AG04450 (cell line): ENCODE results near the gene SYN1. TPM values are rescaled to one million over a fixed set of nuclear protein-coding genes. Genes with fewer than 3 reads are reported as not detected.
A peak's percentile ranks its signal among the peaks of the same experiment; 100 is the strongest.

Source experiments
- CTCF ChIA-PET: fragments of 300-600, 350-600 bp; formaldehyde crosslinking; extraction: SDS; loops from one replicate; lab custom pipeline; 2022; ENCODE audit warnings: antibody characterized with exemption, inconsistent platforms; lab: Charles Lee
- POLR2A ChIA-PET: fragments of 350-600 bp; formaldehyde crosslinking; extraction: SDS; loops from one replicate; lab custom pipeline; 2021; ENCODE audit warnings: antibody characterized with exemption, inconsistent platforms; lab: Yijun Ruan, JAX
- DNase-seq: peaks from one replicate; pipeline ENCODE4 v3.0.0-alpha.2; 2011; ENCODE audit warnings: low read depth, low spot score
- H3K27ac ChIP-seq: one replicate; pipeline ENCODE4 v1.5.1; 2012; ENCODE audit warnings: low read depth, low read length, control low read depth
- H3K27me3 ChIP-seq: one replicate; pipeline ENCODE4 v1.6.0; 2012; ENCODE audit warnings: low read length; ENCODE audit not compliant: control insufficient read depth, insufficient read depth
- H3K4me3 ChIP-seq: 2 replicates; pipeline ENCODE4 v1.5.1; 2011; ENCODE audit warnings: mild to moderate bottlenecking, low read depth, low read length, control low read depth
- H3K9me3 ChIP-seq: 2 replicates; pipeline ENCODE4 v1.5.1; 2012; ENCODE audit warnings: low read length; ENCODE audit not compliant: control insufficient read depth, insufficient read depth
- polyA plus RNA-seq: library from polyadenylated mRNA; depleted of rRNA; stranded (reverse); fragments of >200 nt; gene quantifications from 2 replicates; pipeline ENCODE4 v1.2.3, GENCODE V29; 2011
- TF ChIP-seq, protein P1 (sequence below): IDR thresholded peaks from 2 replicates; pipeline ENCODE4 v1.5.1; 2011; ENCODE audit warnings: low read depth, low read length, control low read depth, inconsistent platforms

SYN1 gene
- polyA plus RNA-seq, 1 experiment = 0.37 TPM

DNA sequence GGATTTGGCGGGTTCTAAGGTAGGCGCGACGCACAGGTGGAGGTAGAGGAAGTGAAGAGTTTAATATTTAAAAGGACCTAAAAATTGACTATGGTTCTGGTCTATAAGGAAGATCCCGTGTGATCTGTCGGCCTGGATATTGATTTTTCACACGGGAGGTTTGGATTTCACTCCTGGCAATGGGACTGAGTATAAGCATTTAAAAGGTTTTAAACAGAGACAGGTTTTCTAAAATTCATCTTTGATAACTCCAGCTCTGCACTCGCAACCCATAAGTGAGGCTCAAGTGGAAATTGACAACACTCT is 39.7 kb upstream of the SYN1 start:
- CTCF ChIA-PET = no interaction called here
- TF ChIP-seq, protein P1, sequence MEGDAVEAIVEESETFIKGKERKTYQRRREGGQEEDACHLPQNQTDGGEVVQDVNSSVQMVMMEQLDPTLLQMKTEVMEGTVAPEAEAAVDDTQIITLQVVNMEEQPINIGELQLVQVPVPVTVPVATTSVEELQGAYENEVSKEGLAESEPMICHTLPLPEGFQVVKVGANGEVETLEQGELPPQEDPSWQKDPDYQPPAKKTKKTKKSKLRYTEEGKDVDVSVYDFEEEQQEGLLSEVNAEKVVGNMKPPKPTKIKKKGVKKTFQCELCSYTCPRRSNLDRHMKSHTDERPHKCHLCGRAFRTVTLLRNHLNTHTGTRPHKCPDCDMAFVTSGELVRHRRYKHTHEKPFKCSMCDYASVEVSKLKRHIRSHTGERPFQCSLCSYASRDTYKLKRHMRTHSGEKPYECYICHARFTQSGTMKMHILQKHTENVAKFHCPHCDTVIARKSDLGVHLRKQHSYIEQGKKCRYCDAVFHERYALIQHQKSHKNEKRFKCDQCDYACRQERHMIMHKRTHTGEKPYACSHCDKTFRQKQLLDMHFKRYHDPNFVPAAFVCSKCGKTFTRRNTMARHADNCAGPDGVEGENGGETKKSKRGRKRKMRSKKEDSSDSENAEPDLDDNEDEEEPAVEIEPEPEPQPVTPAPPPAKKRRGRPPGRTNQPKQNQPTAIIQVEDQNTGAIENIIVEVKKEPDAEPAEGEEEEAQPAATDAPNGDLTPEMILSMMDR = no peak
- Histone ChIP-seq H3K27ac (peak overlapping the region; percentile 98), H3K9me3 (no peaks in the 10 kb centered on the region), H3K27me3 (no peaks in the 10 kb centered on the region), H3K4me3 (peak overlapping the region; percentile 74)
- no peak for DNase-seq
- POLR2A ChIA-PET = no interaction called here

DNA sequence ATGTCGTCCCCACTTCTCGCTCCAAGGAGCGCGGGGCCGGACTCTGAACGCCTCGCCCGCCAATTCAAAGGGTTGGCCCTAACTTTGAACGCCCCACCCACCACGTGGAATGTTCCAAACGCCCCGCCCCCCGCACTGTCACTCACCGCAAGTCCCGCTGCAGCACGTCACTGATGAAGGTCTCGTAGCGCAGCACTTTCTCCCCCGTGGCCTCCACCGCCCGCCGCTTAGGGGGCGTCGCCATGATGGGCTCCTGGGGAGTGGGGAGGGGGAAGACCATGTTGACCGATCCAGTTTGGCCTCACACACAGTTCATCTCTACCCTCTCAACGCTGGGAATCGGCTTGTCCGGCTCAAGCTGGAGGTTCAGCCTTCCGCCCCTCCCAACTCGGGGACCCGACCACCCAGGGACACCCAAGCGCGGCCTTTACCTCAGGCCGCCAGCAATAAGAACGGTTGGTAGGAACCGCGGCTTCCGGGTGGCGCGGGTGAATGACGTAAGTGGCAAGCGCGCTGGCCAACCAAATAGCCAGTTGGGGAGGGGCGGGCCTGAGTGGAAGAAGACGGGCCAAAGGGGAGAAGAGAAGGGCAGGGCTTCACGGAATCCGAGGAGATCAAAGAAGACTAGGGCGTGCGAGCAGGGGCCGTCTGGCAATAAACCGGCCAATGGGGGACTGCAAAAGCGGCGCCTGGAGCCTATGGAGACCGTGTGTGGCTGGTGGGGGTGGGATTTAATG is 39.2 kb upstream of the SYN1 start, which contains the start of gene UXT:
Gene UXT (minus strand): TSS at position 497 of the 737 bp plus-strand sequence. CDS start 253 bp downstream, at position 244.
- Histone ChIP-seq H3K27ac (peak within 1 kb of the TSS; percentile 98), H3K27me3 (no peaks in the 10 kb centered on the region), H3K4me3 (peak within 1 kb of the TSS; percentile 74), H3K9me3 (no peaks in the 10 kb centered on the region)
- ChIA-PET POLR2A (no interaction called here), CTCF (no interaction called here)
- TF ChIP-seq, protein P1 = no peak
- peak; percentile 93 for DNase-seq

DNA sequence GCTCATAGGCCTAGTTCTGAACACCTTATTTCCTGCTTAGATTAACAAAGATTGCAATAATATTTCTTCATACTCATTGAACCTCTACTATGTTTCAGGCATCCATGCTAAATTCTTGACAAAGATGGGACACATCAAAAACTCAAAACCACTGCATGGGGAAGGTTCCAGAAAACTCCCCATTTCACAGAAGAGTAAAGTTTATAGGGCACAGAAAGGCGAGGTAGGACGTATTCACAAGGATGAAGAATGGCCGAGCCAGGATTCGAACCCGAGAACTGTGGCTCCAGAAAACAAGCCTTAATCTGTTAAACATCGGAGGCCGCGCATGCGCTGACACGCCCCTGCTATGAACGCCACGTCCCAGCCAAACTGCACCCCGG is 38.6 kb upstream of the SYN1 start:
- POLR2A ChIA-PET = no interaction called here
- CTCF ChIA-PET = no interaction called here
- DNase-seq = no peak

DNA sequence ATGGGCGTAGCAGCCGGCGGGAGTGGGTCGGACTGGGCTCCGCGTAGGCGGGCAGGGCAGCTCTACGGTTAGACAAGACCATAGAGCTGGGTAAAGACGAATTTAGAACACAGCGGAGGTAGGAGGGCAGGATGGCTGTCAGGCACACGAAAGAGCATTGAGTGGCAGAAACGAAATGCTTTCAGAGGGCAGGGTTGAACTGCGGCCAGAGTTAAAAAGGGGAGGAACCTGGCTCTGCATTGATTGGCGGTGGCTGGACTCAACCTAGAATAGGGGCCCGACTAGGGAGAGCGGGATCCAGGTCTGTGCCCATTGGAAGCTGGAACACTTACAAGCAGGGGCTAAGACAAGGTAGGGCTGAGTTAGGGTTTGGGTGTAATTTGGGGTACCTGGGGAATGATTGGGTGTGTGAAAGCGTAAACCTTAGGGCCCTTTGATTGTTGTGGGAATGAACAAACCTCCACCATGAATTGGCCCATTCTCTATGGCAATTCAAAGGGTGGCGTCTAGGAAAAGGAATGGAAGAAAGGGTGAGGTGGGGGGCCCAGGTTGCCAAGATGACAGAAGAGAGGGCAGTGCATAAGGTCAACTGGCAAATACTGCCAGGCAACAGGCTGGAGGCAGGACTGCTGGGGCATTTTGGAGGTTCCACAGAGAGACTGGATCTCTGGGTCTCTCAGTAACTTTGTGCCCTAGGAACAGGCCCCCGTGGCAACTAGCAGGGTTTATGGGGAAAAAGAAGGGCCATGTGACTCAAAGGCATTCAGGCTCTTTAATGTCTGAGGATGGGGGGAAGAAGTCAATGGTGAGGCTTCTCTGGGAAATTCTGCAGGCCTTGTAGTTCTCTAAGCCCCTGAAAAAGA is 31.6 kb upstream of the SYN1 start:
- Histone ChIP-seq H3K27ac (peak overlapping the region; percentile 31), H3K27me3 (no peaks in the 10 kb centered on the region), H3K9me3 (no peaks in the 10 kb centered on the region; the same call in 1 of the 2 replicates), H3K4me3 (peak overlapping the region; percentile 51)
- no peak for DNase-seq
- TF ChIP-seq, protein P1 = no peak
- ChIA-PET CTCF (no interaction called here), POLR2A (interaction anchor here (1.1 to 1.4 kb wide), 2 partner anchors 11 to 95 kb away, joined by 6 to 9 read pairs; no protein-coding TSS in a partner anchor)

More for the DNA sequence above, 38.6 kb upstream of the SYN1 start:
- TF ChIP-seq, protein P1 = no peak
- no peaks in the 10 kb centered on the region for H3K9me3 ChIP-seq
- H3K27ac ChIP-seq = peak overlapping the region; percentile 88
- H3K4me3 ChIP-seq = peak overlapping the region; percentile 74
- H3K27me3 ChIP-seq = no peaks in the 10 kb centered on the region
